DMS153 treated with DMSO at 0.1 percent for 48 hours (cell line): ENCODE data around the gene SLC34A3.
"Not testable (repeated sequence)": the region's sequence is repeated elsewhere in the genome, so short reads cannot be mapped to it uniquely, and the experiment has no call there.

Source experiments
- DNase-seq: peaks from one replicate; lab custom pipeline; 2025; ENCODE audit not compliant: unreplicated experiment; lab: John Stamatoyannopoulos, UW

SLC34A3 gene

GRCh38 chr9:137241490-137242268, 11.0 kb downstream of the SLC34A3 start:
- no peak for DNase-seq

- no peak for DNase-seq
These were observed 11.8 kb downstream of the SLC34A3 start for GRCh38 chr9:137242269-137243203.

GRCh38 chr9:137243266-137243625, 12.5 kb downstream of the SLC34A3 start:
- DNase-seq: not testable (repeated sequence)

GRCh38 chr9:137243626-137244485, 13.2 kb downstream of the SLC34A3 start:
- no peak for DNase-seq

- DNase-seq: no peak
These were observed 14.1 kb downstream of the SLC34A3 start for GRCh38 chr9:137244486-137245449.

GRCh38 chr9:137245450-137246421, 15.0 kb downstream of the SLC34A3 start:
- DNase-seq: no peak

- no peak for DNase-seq
These were observed 16.6 kb downstream of the SLC34A3 start for GRCh38 chr9:137247135-137247915.

GRCh38 chr9:137247916-137248175, 17.1 kb downstream of the SLC34A3 start:
- DNase-seq: no peak

GRCh38 chr9:137250329-137251193, 19.9 kb downstream of the SLC34A3 start:
- DNase-seq: no peak

- DNase-seq: no peak
These were observed 20.4 kb downstream of the SLC34A3 start, which contains the start of gene STPG3 for GRCh38 chr9:137251194-137251461. Gene STPG3, plus strand, starts transcription at chr9:137251286. Its CDS starts 1 bp downstream, at chr9:137251287.

GRCh38 chr9:137251490-137252268, 21.0 kb downstream of the SLC34A3 start:
- DNase-seq: no peak

GRCh38 chr9:137252555-137253506, 22.1 kb downstream of the SLC34A3 start:
- DNase-seq: peak; percentile 18

- DNase-seq: no peak
These were observed 23.3 kb downstream of the SLC34A3 start for GRCh38 chr9:137253717-137254623.

- peak; percentile 68 for DNase-seq
These were observed 24.1 kb downstream of the SLC34A3 start, which contains the start of gene NELFB for GRCh38 chr9:137254624-137255447. Gene NELFB, plus strand, starts transcription at chr9:137255327.
